ENCODE results near the gene NFAM1.

The NFAM1 gene

DNA sequence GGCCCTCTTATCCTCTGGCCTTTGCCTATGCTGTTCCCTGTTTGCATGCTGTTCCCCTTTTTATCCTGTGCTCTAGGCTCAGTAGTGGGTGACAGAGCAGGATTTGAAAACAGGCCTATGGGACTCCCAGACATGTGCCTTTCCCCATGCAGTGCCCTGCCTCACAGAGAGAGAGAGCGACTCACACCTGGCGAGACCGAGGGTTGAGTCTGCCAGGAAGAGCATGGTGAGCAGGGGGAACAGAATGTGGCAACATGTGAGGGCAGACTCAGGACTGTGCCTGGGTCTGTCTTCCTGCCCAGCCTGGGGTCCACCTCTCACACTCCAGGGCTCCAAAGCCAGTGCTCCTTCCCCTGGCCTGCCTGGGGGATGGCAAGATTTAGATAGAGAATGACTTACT lies 75.0 kb downstream of the NFAM1 start:
- DNase-seq = no peak

DNA sequence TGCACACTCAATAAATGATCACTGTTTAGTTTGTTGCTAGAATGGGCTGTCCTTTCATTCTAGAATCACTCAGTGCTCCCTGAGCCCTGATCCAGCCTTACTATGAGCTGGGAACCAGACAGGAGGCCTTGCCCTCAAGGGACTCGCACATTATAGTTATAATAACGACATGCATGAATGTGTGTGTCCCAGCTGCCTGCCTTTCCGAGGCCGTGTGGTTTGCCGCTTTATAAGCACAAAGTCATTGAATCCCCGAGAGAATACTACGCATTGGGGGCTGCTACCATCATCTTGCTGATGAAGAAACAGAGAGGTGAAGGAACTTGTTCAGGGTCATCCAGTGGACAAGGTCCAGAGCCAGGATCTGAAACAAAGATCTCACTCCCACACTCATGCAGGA lies 75.7 kb downstream of the NFAM1 start:
- DNase-seq = no peak

DNA sequence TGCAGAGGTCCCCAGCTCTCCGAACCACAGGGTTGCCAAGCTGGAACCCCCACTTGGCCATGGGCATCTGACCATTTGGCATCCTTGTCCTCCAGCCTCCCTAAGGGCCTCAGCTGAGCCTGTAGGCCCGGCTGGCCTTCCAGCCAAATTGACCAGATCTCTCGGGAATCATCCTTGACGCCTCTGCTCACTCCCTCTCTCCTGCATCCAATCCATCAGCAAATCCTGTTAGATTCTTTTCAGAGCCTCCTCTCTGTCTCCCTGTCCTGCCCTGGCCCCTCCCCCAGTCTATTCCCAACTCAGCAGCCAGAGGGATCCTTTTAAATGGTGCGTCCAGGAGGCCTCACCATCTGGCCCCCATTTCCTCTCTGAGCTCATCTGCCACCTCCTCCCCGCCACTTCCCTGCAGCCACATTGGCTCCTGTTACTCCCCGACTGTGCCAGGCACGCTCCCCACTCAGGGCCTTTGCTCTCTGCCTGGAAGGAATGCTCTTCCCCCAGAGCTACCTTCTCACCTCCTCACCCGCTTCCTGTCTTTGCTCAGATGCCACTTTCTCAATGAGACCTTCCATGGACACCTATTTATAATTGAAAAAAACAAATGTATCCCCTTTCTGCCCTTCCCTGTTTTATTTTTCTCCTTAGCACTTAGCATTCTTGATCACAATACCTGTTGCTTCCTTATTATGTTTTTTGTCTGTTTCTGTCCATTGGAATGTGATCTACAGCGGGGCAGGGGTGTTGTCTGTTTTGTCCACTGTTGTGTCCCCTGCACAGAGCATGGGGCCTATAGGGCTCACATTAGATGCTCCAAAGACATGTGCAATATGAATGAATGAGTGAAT lies 78.1 kb downstream of the NFAM1 start:
- no peak for DNase-seq

DNA sequence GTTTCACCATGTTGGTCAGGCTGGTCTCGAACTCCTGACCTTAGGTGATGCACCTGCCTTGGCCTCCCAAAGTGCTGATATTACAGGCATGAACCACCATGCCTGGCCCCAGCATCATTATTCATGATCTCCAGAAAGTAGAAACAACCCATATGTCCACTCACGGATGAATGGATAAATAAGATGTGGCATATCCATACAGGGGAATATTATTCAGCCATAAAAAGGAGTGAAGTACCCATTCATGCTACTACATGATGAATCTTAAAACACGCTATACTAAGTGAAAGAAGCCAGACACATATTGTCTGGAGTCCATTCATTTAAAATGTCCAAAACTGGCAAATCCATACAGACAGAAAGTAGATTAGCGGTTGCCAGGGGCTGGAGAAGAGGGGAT lies 81.8 kb downstream of the NFAM1 start:
- no peak for DNase-seq

DNA sequence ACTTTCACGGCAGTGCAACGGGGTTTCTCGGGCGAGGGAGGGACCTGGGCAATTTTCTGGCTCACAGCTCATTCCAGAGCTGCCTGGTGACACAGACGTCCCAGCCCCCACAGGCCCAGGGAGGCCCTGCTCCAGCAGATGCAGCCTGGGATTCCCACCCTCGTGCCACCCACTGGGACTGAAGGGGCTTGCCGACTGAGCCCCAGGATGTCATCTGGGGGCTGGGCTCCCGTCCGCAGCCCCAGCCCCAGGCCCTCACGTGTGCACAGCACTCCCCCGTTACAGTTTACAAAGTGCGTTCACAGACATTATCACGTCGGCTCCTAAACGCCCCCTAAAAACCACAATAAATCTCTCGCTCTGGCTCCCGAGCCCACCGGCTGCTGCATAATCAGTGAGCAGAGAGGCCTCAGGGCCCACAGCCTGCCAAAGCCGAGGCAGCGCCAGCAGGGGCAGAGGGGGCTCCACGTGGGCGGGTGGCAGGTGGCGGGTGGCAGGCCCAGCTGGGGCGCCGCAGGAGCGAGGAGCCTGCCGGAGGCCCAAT lies 84.8 kb downstream of the NFAM1 start:
- no peak for DNase-seq

DNA sequence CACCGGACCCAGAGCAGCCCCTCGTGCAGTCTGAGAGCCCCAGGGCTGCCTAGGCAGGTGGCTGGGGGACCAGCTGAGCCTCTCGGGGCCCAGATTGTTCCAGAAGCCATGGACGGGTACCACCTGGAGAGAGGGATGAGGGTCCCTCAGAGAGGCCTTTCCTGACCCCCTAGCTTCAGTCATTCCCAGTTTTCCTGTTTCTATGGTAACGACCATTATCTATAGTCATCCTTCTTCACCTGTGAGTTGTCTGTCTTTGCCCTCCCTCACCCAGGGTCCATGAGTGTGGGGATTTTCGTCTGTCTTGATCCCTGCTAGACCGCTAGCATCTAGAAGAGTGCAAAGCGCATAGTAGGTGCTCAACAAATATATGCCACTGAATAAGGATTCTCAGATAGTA lies 85.5 kb downstream of the NFAM1 start:
- no peak for DNase-seq

DNA sequence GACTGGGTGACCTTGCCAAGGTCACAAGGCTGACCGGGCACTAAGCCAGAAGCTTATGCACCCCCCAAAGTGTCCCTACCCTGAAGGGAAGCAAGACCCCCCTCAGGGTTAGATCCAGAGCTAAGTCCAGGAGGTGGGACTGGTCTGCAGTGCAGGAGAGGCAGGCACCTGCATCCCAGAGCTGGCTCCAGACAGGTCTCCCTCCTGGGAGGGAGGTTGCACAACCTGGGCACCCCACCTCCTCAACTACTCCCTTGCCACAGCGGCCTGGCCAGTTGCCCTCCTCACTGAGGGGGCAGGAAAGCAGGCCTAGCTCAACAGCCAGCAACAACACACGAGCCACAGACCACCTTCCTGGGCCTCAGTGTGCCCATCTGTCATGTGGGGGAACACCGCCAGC lies 86.7 kb downstream of the NFAM1 start:
- DNase-seq = no peak

DNA sequence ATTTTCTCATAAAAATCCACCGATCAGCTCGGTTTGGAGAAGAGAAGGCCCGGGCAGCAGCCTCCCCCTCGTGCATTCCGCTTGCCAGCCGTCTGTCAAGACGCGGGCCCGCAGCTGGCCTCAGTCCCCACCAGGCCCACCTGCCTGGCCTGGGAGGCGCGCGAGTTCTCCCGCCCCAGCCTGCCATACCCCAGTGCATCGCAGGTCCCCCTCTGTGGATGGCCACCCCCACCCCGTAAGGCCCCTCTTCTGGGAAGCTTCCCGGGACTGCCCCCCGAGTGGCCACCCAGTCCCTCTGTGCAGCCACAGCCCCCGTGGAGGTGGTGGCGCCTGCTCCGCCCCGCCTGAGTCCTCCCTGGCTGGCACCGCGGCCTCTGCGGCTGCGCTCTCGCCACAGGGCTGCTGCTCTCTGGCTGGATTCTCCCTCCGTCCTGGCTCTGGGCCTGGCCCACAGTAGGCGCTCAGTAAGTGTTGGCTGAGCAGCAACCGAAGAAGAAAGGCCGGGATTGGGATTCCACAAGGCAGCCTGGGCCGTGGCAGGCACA lies 87.8 kb downstream of the NFAM1 start:
- DNase-seq = no peak

DNA sequence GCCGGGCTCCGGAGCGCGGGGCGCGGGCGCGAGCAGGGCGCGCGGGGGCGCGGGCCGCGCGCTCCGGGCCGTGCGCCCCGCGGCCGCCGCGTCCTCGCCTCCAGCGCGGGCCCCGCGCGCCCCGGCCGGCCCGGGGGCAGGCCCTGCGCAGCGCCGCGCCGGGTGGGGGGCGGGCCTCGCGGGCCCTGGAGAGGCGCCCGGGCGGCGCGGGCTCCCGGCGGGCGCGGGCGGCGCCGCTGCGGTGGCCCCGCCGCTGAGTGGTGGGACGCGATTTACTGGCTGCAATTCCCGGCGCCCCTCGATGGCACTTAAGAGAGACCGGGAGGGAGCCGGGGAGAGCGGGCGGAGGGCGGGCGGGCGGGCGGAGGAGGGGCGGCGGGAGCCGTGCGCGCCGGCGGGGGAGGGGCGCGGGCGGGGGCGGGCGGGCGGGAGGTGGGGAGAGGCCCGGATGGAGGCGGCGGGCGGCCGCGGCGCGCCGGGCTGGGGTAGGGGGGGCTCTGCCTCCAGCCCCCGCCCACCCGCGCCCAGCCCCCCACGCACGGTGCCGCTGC lies 88.6 kb downstream of the NFAM1 start:
- peak; percentile 35 for DNase-seq

DNA sequence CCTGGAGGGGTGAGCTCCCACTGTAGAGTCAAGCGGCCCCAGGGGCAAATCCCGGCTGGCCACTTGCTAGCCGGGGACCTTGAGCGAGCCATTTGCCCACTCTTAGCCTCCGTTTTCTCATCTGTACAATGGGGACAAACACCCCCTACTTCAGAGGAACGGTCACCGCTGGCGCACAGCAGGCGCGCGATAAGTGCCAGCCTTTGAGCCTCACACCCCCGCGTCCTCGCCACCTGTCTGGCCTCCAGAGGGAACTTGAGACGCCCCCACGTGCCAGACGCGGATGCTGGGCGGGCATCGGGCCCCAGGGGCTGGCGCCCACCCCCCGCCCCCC lies 89.1 kb downstream of the NFAM1 start:
- peak; percentile 42 for DNase-seq

DNA sequence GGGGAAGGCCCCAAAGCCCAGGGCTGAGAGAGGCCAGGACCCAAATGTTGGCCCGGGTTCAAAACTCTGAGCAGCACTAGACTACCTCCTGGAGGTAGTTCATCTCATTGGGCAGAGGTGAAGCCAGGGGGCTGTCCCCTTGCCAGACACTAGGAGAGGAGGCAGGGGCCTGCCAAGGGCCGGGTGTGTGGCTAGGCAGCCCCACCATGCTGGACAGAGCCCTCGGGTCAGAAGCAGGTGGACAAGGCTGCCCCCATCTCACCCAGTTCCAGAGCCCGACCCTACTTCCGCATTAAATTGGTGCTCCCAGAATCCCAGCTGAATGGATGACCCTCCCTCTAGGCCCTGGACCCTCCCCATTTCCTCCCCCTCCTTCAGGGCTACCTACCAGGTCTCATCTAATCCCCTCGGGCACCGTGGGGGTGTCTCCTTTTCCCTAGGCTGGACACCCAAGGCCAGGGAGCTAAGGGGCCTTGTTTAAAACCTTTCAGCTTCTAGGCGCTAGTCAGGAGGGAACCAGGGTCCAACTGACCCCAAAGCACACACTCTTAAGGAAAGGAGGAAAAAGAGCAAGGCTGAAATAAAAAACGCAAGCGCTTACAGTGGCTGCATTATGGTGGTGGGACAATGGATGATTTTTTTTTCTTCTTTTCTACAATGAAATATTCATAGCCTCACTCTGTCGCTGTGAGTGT lies 89.6 kb downstream of the NFAM1 start:
- no peak for DNase-seq

DNA sequence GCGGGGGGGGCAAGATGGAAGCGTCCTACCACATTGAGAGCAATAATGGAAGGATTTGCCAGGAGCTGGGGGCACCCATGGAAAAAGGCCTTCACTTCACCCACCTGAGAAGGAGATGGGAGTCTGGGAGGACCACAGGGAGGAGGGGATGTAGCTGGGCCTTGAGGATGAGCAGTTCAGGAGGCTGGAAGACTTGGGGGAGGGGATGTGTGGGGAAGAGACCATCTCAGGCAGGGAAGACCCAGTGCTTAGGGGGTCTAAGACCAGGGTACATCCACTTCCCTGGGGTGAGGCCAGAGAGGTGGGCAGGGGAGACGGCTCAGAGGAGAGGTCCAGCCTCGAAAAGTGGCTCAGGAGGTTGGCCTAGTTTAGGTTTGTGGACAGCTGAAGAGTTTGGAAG lies 90.4 kb downstream of the NFAM1 start:
- no peak for DNase-seq

DNA sequence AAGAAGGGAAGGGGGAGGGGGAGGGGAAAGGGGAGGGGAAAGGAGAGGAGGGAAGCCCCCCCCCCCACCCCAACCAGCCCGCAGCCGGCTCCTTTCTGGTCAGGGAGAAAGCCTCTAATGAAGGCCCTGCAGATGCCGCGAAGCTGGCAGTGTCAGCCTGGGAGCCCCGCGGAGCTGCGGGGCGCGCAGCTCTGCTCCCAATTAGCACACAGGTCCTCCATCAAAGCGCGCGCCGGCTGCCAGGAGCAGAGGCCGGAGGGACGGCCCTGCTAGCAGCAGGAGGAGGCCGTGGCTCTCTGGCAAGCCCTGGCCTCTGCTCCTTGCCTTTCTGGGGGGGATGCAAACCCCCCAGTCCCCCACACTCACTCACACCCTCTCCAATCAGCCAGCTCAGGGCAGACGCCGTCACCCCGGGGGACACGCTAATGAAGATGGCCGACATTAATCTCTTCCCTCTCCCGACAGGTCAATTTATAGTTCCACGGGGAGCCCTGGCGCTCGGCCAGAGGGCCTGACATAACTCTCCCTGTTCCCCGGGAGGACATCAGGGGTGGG lies 91.3 kb downstream of the NFAM1 start:
- no peak for DNase-seq

DNA sequence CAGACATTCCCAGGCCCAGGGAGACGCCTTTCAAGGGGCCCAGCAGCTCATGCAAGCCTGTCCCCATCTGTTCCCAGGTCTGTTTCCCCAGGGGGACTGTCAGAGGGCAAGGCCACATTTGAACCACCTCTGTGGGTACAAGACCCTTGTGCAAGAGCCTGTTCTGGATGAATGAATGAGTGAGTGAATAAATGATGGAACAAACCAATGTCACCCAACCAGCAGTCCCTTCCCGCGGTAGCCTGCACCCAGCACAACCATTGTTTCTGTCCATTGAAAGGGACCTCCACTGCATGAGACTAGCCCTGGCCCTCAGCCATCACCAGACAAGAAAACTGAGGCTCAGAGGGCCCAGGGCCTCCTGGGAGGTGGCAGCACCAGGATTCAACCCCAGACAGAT lies 92.1 kb downstream of the NFAM1 start:
- DNase-seq = no peak

DNA sequence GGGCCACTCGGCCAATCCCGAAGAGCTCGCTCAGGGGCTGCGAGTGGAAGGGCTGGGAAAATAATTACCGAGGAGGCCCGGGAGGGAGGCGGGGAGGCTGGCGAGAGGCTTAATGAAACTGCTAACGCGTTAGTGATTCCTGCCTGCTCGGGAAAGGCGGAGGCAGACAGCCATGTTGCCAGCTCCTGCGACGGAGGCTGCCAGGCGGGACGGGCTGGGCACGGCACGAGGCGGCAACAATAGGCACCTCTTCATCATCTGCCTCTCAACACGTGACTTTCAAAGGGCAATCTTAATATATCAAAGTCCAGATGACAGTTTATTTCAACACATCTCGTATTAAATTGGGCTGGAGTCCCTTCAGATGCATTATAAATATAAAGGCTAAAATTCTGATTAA lies 93.7 kb downstream of the NFAM1 start:
- no peak for DNase-seq

DNA sequence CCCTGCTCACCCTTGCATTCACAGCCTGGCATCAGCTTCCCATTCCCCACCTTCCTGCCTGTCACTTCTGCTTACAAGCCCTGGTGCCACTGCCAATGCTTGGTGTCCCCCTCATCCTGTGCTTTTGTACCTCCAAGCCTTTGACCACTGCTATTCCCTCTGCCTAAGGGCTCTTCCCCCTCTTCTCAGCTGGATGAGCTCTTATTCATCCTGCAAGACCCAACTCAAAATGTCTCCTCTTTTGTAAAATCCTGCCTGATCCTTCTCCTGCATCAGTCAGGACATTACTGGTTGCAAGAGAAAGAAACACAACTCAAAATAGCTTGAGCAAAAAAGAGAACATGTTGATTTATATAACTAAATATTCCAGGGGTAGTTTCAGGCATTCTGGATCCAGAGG lies 94.8 kb downstream of the NFAM1 start:
- no peak for DNase-seq

DNA sequence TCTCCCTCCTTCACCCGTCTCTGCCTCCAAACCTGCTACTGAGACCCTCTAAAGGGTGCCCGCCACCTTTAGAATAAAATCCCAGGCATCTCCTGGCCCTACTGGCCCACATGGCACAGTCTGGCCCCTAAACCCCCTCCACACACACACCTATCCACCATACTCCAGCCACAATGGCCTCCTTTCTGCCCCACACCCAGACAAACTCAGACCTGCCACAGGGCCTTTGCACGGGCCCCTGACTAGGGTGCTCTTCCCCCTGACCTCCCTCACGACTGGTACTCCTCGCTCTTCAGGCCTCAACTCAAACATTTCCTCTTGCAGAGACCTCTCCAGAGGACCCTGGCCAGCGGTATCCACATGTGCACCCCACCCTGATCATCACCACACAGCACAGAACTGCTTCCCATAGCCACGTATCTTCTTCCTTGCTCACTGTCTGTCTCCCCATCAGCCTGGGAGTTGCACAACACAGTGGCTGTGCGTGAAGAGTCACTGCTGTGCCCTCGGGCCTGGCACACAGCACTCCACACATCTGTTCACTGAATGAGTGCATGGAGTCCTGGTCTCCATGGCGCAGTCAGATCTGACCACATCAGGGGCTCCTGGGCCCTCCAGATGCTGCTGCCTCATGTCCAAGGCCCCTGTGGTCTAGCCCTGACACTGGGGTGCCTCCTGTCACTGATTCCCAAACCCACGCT lies 95.5 kb downstream of the NFAM1 start:
- no peak for DNase-seq

DNA sequence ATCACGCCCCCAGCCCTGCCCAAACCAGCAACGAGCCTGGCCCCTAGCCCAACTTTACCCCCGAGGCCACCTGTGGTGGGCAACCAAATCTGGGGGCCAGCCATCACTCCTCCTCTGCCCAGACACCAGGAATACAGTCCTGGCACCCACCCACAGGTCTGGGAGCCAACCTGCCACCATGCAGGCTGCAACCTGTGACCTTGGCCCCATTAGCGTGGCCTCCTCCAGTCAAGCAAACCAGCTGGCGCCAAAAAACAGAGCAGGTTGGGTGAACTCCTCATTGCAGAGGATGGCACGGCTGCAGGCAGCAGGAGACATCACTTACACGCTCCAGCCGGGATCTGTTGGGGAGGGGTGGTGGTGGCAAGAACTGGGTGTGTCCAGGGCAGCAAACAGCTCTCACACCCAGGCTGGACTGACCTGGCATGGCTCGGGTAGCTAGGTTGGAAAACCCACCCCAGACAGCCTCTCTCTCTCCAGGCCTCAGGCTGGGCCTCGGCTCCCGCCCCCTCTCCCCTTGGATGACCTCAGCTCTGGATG lies 96.3 kb downstream of the NFAM1 start:
- no peak for DNase-seq

DNA sequence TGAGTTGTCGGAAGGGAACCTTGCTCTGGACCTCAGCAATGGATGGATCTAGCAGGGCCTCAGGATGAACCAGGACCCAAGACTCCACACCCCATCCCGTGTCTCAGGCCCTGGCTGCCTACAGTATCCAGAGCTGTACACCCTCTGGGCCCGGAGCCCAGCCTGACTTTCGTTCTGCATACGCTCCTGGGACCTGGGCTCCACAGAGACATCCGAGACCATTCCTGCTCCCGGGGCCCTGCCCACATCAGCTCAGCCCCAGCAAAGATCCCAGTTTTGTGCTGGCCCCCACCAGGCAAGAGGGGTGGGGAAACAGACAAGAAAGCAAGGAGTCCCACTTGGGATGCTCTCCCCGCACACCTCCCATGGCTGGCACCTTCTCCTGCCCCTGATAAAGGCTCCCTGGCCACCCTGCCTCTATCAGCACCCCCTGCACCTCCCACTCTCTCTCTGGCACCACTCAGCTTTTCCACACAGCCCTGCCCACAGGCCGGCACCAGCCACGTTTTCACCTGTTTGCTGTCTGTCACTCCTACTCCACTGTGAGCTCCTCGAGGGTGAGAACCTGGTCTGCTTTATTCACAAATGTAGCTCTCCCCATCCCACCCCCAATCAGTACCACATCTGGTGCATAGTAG lies 97.2 kb downstream of the NFAM1 start:
- no peak for DNase-seq

DNA sequence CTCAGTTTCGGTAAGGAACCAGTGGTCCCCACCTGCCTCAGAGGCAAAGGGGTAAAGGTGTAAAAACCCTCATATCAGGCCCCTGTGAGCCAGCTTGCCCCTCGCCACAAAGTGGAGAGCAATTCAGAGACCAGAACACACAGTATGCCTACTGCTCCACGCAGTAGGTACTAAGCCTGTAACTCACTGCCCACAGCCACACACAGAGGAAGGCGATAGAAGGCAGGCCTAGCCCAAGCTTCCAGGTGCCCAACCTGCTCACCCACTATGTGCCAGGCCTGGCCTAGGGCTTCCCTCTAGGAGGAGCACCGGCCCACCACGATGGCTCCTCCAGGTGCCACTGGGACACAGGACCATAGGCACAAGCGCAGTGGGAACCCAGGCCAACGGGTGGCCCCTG lies 98.7 kb downstream of the NFAM1 start:
- DNase-seq = no peak

DNA sequence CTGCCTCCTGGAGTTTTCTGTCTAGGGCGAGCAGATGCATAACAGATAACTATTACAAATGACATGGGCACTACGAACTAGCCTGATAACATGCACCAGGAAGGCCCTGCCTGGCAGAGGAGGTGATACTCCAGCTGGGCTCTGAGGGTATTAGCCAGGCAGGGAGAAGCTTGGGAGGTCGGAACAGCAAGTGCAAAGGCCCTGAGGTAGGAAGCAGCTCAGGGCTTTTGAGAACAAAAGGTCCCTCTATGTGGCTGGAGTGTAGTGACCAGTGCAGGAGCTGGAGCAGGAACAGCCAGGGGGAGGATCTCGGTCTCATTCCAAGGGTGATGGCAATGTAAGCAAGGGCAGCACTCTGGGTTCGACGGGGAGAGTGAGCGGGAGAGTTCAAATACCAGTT lies 100.1 kb downstream of the NFAM1 start:
- DNase-seq = no peak

DNA sequence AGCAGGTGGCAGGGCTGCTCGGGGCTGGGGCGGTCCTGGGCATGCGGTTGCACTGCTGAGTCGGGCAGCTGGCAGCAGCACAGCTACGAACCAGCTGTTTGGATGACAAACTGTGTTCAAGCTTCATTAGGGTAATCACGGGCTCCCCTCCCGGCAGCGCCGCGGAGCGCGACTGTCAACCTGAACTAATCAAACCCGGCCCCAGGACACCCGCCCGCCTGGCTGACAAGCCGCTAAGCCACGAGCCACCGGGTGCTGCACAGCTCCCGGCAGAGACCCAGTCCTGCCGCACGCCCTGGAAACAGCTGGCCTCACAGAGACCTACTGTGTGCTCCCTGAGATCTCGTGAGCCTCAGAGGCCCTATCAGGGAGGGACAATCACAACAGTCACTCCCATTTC lies 101.2 kb downstream of the NFAM1 start:
- no peak for DNase-seq

Measured in stimulated activated CD4-positive, alpha-beta T cell treated with anti-CD3 and anti-CD28 coated beads, Interleukin-15, amount 100 ng/mL, for 24 hours (primary cell).